Kidney capillary endothelial cell (primary cell): ENCODE data around the gene TBX1.
"Not testable (repeated sequence)": the region's sequence is repeated elsewhere in the genome, so short reads cannot be mapped to it uniquely, and the experiment has no call there.

Experiments
- DNase-seq: peaks from one replicate; pipeline ENCODE4 v3.0.0-alpha.2; 2018; ENCODE audit warnings: low spot score

Gene TBX1

GRCh38 chr22:19765477-19766239, 5.1 kb downstream of the TBX1 start:
- no peak for DNase-seq

GRCh38 chr22:19766240-19766510, 5.6 kb downstream of the TBX1 start:
- no peak for DNase-seq

- peak; percentile 69 for DNase-seq
Measured at GRCh38 chr22:19766511-19767426, 6.2 kb downstream of the TBX1 start.

GRCh38 chr22:19767427-19768341, 7.1 kb downstream of the TBX1 start:
- peak; percentile 33 for DNase-seq

GRCh38 chr22:19769393-19769715, 8.8 kb downstream of the TBX1 start:
- DNase-seq, result no peak

GRCh38 chr22:19770349-19771220, 10.0 kb downstream of the TBX1 start:
- no peak for DNase-seq

GRCh38 chr22:19772422-19772672, 11.8 kb downstream of the TBX1 start:
- no peak for DNase-seq

GRCh38 chr22:19772673-19773469, 12.3 kb downstream of the TBX1 start:
- DNase-seq, result peak; percentile 27

- DNase-seq, result no peak
Measured at GRCh38 chr22:19773470-19774040, 13.0 kb downstream of the TBX1 start.

GRCh38 chr22:19774628-19775027, 14.1 kb downstream of the TBX1 start:
- no peak for DNase-seq

- DNase-seq, result no peak
Measured at GRCh38 chr22:19775496-19776325, 15.1 kb downstream of the TBX1 start.

- DNase-seq, result no peak
Measured at GRCh38 chr22:19776433-19777031, 16.0 kb downstream of the TBX1 start.

GRCh38 chr22:19777192-19777591, 16.6 kb downstream of the TBX1 start:
- DNase-seq, result not testable (repeated sequence)

- no peak for DNase-seq
Measured at GRCh38 chr22:19779011-19779421, 18.4 kb downstream of the TBX1 start.

GRCh38 chr22:19779685-19780268, 19.2 kb downstream of the TBX1 start:
- no peak for DNase-seq

GRCh38 chr22:19782533-19782932, 22.0 kb downstream of the TBX1 start:
- no peak for DNase-seq

- no peak for DNase-seq
Measured at GRCh38 chr22:19783586-19784383, 23.2 kb downstream of the TBX1 start.
